K562 (cell line): Measurements from ENCODE around the gene NRF1. TPM values are rescaled to one million over a fixed set of nuclear protein-coding genes. Genes with fewer than 3 reads are reported as not detected.

ENCODE experiments used
- C11orf30 ChIP-seq: fragments of 450-650 bp; IDR thresholded peaks from 2 replicates; pipeline ENCODE4 v1.6.1; 2016; ENCODE audit warnings: low read depth, mild to moderate bottlenecking
- CHCHD3 ChIP-seq: fragments of 250-450 bp; sonication (Bioruptor Pico); IDR thresholded peaks from 2 replicates; pipeline ENCODE4 v2.1.2; 2022; ENCODE audit warnings: mild to moderate bottlenecking
- ERF ChIP-seq: fragments of 450-650 bp; formaldehyde crosslinking; IDR thresholded peaks from 2 replicates; pipeline ENCODE4 v1.4.0; 2020; ENCODE audit warnings: mild to moderate bottlenecking, mixed read lengths
- FOS ChIP-seq: IDR thresholded peaks from 3 replicates; pipeline ENCODE4 v1.6.1; 2011; ENCODE audit not compliant: insufficient read length; ENCODE audit errors: extremely low read depth
- GATAD2B ChIP-seq: fragments of 450-650 bp; IDR thresholded peaks from 2 replicates; pipeline ENCODE4 v1.6.1; 2017; ENCODE audit warnings: mild to moderate bottlenecking, borderline replicate concordance
- HDGF ChIP-seq: fragments of 450-650 bp; IDR thresholded peaks from 2 replicates; pipeline ENCODE4 v1.6.1; 2016
- HMG20B ChIP-seq: fragments of 250-450 bp; sonication (Bioruptor Pico); IDR thresholded peaks from 2 replicates; pipeline ENCODE4 v1.5.0; 2021; ENCODE audit warnings: mild to moderate bottlenecking
- KLF10 ChIP-seq: fragments of 250-450 bp; sonication (Bioruptor Pico); IDR thresholded peaks from 2 replicates; pipeline ENCODE4 v1.6.1; 2021; ENCODE audit warnings: matching md5 sums
- MAFG ChIP-seq: fragments of 450-650 bp; conservative IDR thresholded peaks from 2 replicates; pipeline ENCODE4 v1.6.1; 2016; ENCODE audit warnings: missing genetic modification characterization, missing compliant biosample characterization
- NR4A1 ChIP-seq, 2 experiments: fragments of 250-450 bp in 1 of 2; fragments of 450-650 bp in 1 of 2; sonication (Bioruptor Pico) in 1 of 2; IDR thresholded peaks; 2 replicates each; pipeline versions ENCODE4 v1.4.0 to v1.6.1; 2016 to 2020; ENCODE audit warnings: mild to moderate bottlenecking in 2 of 2, missing compliant biosample characterization in 1 of 2, missing genetic modification characterization in 1 of 2, moderate library complexity in 1 of 2
- OTX1 ChIP-seq: fragments of 450-650 bp; formaldehyde crosslinking; IDR thresholded peaks from 2 replicates; pipeline ENCODE4 v1.4.0; 2022; ENCODE audit warnings: mild to moderate bottlenecking
- PYGO2 ChIP-seq: fragments of 450-650 bp; IDR thresholded peaks from 2 replicates; pipeline ENCODE4 v1.6.1; 2016; ENCODE audit warnings: mild to moderate bottlenecking, missing genetic modification characterization, moderate library complexity, missing compliant biosample characterization
- RAD51 ChIP-seq: fragments of 450-650 bp; IDR thresholded peaks from 2 replicates; pipeline ENCODE4 v1.7.1; 2016; ENCODE audit warnings: low read depth, mild to moderate bottlenecking, borderline replicate concordance
- RCOR1 ChIP-seq, 2 experiments: IDR thresholded peaks; 2 replicates each; pipeline ENCODE4 v1.6.1; 2012; ENCODE audit warnings: low read depth in 2 of 2, low read length in 2 of 2, borderline replicate concordance in 1 of 2, improper control_type of control experiment in 1 of 2
- TFAM ChIP-seq: fragments of 250-450 bp; sonication (Bioruptor Pico); conservative IDR thresholded peaks from 2 replicates; pipeline ENCODE4 v1.5.0; 2021; ENCODE audit warnings: mild to moderate bottlenecking, moderate library complexity
- polyA plus RNA-seq, 8 experiments: library from polyadenylated mRNA; depleted of rRNA in 4 of 8; stranded (reverse) in 5 of 8; unstranded in 3 of 8; fragments of >200 nt; fragmentation: Nextera tagmentation in 2 of 8; fragmentation: Illumina TruSeq in 1 of 8; extraction: Ambion mirVana in 2 of 8; extraction: Trizol in 1 of 8; gene quantifications; 2 replicates each; pipeline versions ENCODE4 v1.2.1 to v1.2.3, GENCODE V29; 2011 to 2014; ENCODE audit warnings: inconsistent platforms in 1 of 8, missing spikeins in 1 of 8
- total RNA-seq, 7 experiments: library from RNA; depleted of rRNA in 6 of 7; stranded (reverse); fragments of >200 nt in 6 of 7; fragmentation: Illumina TruSeq in 2 of 7; extraction: Trizol in 2 of 7; gene quantifications; 2 replicates each; pipeline versions ENCODE4 v1.2.1 to v1.2.3, GENCODE V29; 2011 to 2021; ENCODE audit warnings: low replicate concordance in 1 of 7
- TF ChIP-seq, protein P1 (sequence below): fragments of 250-450 bp; sonication (Bioruptor Pico); IDR thresholded peaks from 2 replicates; pipeline ENCODE4 v1.4.0; 2020
- TF ChIP-seq, protein P2 (sequence below): sonication (generic); formaldehyde crosslinking; IDR thresholded peaks from 2 replicates; pipeline ENCODE4 v1.8.0; 2022; ENCODE audit warnings: missing genetic modification reagents, mild to moderate bottlenecking, borderline replicate concordance
- TF ChIP-seq, protein P3 (sequence below): fragments of 250-450 bp; sonication (Bioruptor Pico); IDR thresholded peaks from 2 replicates; pipeline ENCODE4 v1.5.0; 2020; ENCODE audit warnings: mild to moderate bottlenecking, borderline replicate concordance
- TF ChIP-seq, protein P4 (sequence below): sonication (generic); formaldehyde crosslinking; IDR thresholded peaks from 2 replicates; pipeline ENCODE4 v1.8.1; 2023; ENCODE audit warnings: mild to moderate bottlenecking, missing genetic modification reagents

The NRF1 gene
- total and polyA plus RNA-seq, 9 of the 15 experiments (the other 6 are each of a cell fraction or from before 2014, with no cell fraction given): 8.6 to 28.8 (median 20.3) TPM

DNA sequence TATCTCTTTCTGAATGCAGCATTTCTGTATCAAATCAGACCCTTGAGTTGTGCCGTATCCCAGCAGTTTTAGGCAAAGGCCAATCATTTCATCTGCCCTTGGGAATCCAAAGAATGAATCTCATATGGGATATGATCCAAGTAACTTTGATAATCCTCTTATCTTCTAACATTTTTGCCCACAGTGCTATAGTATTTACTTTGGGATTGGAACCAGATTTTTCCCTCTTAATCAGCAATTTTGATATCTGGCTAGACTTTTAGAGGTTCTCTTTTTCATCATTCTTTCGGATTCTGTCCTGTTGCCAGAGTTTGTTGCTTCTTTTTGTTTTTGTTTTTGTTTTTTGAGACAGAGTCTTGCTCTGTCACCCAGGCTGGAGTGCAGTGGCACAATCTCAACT is 118.0 kb downstream of the NRF1 start (continued):
- TF ChIP-seq MAFG (tag) (peak; percentile 54; the same call in 1 of the 2 replicates), C11orf30 (peak; percentile 75; the same call in 1 of the 2 replicates), FOS (no peak), RCOR1 (IDR thresholded peaks at IDR 0.05; ENCODE audit: borderline replicate concordance in 1 of 2, low read depth in 2 of 2, low read length in 2 of 2) (no peak), RAD51 (no peak), NR4A1 (CRISPR knock-in tag; IDR thresholded peaks at IDR 0.05) (no peak), NR4A1 (tag; IDR thresholded peaks at IDR 0.05) (no peak), HMG20B (CRISPR knock-in tag) (no peak), KLF10 (CRISPR knock-in tag) (no peak), ERF (CRISPR knock-in tag) (no peak), CHCHD3 (CRISPR knock-in tag) (no peak), GATAD2B (no peak), HDGF (no peak), TFAM (CRISPR knock-in tag) (no peak), OTX1 (no peak), PYGO2 (tag) (no peak)
- TF ChIP-seq, protein P1, sequence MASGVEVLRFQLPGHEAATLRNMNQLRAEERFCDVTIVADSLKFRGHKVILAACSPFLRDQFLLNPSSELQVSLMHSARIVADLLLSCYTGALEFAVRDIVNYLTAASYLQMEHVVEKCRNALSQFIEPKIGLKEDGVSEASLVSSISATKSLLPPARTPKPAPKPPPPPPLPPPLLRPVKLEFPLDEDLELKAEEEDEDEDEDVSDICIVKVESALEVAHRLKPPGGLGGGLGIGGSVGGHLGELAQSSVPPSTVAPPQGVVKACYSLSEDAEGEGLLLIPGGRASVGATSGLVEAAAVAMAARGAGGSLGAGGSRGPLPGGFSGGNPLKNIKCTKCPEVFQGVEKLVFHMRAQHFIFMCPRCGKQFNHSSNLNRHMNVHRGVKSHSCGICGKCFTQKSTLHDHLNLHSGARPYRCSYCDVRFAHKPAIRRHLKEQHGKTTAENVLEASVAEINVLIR (CRISPR knock-in tag): no peak
- TF ChIP-seq, protein P2, sequence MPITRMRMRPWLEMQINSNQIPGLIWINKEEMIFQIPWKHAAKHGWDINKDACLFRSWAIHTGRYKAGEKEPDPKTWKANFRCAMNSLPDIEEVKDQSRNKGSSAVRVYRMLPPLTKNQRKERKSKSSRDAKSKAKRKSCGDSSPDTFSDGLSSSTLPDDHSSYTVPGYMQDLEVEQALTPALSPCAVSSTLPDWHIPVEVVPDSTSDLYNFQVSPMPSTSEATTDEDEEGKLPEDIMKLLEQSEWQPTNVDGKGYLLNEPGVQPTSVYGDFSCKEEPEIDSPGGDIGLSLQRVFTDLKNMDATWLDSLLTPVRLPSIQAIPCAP (CRISPR knock-in tag): no peak
- TF ChIP-seq, protein P3, sequence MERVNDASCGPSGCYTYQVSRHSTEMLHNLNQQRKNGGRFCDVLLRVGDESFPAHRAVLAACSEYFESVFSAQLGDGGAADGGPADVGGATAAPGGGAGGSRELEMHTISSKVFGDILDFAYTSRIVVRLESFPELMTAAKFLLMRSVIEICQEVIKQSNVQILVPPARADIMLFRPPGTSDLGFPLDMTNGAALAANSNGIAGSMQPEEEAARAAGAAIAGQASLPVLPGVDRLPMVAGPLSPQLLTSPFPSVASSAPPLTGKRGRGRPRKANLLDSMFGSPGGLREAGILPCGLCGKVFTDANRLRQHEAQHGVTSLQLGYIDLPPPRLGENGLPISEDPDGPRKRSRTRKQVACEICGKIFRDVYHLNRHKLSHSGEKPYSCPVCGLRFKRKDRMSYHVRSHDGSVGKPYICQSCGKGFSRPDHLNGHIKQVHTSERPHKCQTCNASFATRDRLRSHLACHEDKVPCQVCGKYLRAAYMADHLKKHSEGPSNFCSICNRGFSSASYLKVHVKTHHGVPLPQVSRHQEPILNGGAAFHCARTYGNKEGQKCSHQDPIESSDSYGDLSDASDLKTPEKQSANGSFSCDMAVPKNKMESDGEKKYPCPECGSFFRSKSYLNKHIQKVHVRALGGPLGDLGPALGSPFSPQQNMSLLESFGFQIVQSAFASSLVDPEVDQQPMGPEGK: no peak
- TF ChIP-seq, protein P4, sequence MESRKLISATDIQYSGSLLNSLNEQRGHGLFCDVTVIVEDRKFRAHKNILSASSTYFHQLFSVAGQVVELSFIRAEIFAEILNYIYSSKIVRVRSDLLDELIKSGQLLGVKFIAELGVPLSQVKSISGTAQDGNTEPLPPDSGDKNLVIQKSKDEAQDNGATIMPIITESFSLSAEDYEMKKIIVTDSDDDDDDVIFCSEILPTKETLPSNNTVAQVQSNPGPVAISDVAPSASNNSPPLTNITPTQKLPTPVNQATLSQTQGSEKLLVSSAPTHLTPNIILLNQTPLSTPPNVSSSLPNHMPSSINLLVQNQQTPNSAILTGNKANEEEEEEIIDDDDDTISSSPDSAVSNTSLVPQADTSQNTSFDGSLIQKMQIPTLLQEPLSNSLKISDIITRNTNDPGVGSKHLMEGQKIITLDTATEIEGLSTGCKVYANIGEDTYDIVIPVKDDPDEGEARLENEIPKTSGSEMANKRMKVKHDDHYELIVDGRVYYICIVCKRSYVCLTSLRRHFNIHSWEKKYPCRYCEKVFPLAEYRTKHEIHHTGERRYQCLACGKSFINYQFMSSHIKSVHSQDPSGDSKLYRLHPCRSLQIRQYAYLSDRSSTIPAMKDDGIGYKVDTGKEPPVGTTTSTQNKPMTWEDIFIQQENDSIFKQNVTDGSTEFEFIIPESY (CRISPR knock-in tag): no peak
